GM21825 (cell line): Measurements from ENCODE around the gene IKZF3.
"Not testable (repeated sequence)": the region's sequence is repeated elsewhere in the genome, so short reads cannot be mapped to it uniquely, and the experiment has no call there.

Experiments
- ATAC-seq: cut with Tn5 transposase; IDR thresholded peaks from one replicate; pipeline ENCODE4 v1.9.1; 2021; ENCODE audit warnings: mild to moderate bottlenecking, moderate library complexity; ENCODE audit not compliant: unreplicated experiment

IKZF3 gene

GRCh38 chr17:39861235-39861634 lies 2.9 kb downstream of the IKZF3 start:
- no peak for ATAC-seq

GRCh38 chr17:39855911-39856649 lies 8.0 kb downstream of the IKZF3 start:
- not testable (repeated sequence) for ATAC-seq

- ATAC-seq, result no peak
These were observed 9.2 kb downstream of the IKZF3 start for GRCh38 chr17:39854909-39855308.

- ATAC-seq, result no peak
These were observed 11.9 kb downstream of the IKZF3 start for GRCh38 chr17:39852239-39852638.

- ATAC-seq, result not testable (repeated sequence)
These were observed 13.9 kb downstream of the IKZF3 start for GRCh38 chr17:39850186-39850585.

- ATAC-seq, result no peak
These were observed 15.5 kb downstream of the IKZF3 start for GRCh38 chr17:39848600-39848999.

GRCh38 chr17:39846205-39846604 lies 17.9 kb downstream of the IKZF3 start:
- no peak for ATAC-seq

GRCh38 chr17:39845052-39845846 lies 18.9 kb downstream of the IKZF3 start:
- ATAC-seq, result no peak

- no peak for ATAC-seq
These were observed 22.9 kb downstream of the IKZF3 start for GRCh38 chr17:39841134-39841683.

- no peak for ATAC-seq
These were observed 25.3 kb downstream of the IKZF3 start for GRCh38 chr17:39838784-39839183.

GRCh38 chr17:39838057-39838456 lies 26.1 kb downstream of the IKZF3 start:
- ATAC-seq, result no peak

- ATAC-seq, result no peak
These were observed 28.0 kb downstream of the IKZF3 start for GRCh38 chr17:39836117-39836516.

- ATAC-seq, result no peak
These were observed 28.9 kb downstream of the IKZF3 start for GRCh38 chr17:39835038-39835786.

GRCh38 chr17:39834017-39834416 lies 30.1 kb downstream of the IKZF3 start:
- ATAC-seq, result no peak

- ATAC-seq, result no peak
These were observed 32.5 kb downstream of the IKZF3 start for GRCh38 chr17:39831588-39831987.

GRCh38 chr17:39828443-39828842 lies 35.7 kb downstream of the IKZF3 start:
- ATAC-seq, result no peak

GRCh38 chr17:39826334-39826733 lies 37.8 kb downstream of the IKZF3 start:
- ATAC-seq, result no peak

- no peak for ATAC-seq
These were observed 40.6 kb downstream of the IKZF3 start for GRCh38 chr17:39823407-39824054.

GRCh38 chr17:39822051-39822451 lies 42.1 kb downstream of the IKZF3 start:
- no peak for ATAC-seq

GRCh38 chr17:39820987-39821386 lies 43.1 kb downstream of the IKZF3 start:
- ATAC-seq, result no peak

- no peak for ATAC-seq
These were observed 43.6 kb downstream of the IKZF3 start for GRCh38 chr17:39820541-39820940.
